Astrocyte of the cerebellum (primary cell): Measurements from ENCODE around the gene CRNN.

Source experiments
- DNase-seq: peaks from one replicate; pipeline ENCODE4 v3.0.0-alpha.2; 2011; ENCODE audit warnings: low read depth
- H3K4me3 ChIP-seq: 2 replicates; pipeline ENCODE4 v1.5.1; 2011; ENCODE audit warnings: mild to moderate bottlenecking, low read depth, low read length, moderate library complexity
- in situ Hi-C: cut with HindIII; loops from 2 replicates; pipeline ENCODE4 v1.10.0; 2017; ENCODE audit warnings: low sequenced_read_pairs
- TF ChIP-seq, protein P1 (sequence below): IDR thresholded peaks from 2 replicates; pipeline ENCODE4 v1.5.1; 2012; ENCODE audit warnings: low read length, low read depth, moderate library complexity, mild to moderate bottlenecking; ENCODE audit errors: missing control alignments

The CRNN gene

GRCh38 chr1:152388889-152389288, 25.2 kb downstream of the CRNN start:
- no peak for DNase-seq
- TF ChIP-seq, protein P1, sequence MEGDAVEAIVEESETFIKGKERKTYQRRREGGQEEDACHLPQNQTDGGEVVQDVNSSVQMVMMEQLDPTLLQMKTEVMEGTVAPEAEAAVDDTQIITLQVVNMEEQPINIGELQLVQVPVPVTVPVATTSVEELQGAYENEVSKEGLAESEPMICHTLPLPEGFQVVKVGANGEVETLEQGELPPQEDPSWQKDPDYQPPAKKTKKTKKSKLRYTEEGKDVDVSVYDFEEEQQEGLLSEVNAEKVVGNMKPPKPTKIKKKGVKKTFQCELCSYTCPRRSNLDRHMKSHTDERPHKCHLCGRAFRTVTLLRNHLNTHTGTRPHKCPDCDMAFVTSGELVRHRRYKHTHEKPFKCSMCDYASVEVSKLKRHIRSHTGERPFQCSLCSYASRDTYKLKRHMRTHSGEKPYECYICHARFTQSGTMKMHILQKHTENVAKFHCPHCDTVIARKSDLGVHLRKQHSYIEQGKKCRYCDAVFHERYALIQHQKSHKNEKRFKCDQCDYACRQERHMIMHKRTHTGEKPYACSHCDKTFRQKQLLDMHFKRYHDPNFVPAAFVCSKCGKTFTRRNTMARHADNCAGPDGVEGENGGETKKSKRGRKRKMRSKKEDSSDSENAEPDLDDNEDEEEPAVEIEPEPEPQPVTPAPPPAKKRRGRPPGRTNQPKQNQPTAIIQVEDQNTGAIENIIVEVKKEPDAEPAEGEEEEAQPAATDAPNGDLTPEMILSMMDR = no peak
- in situ Hi-C loops = no loop called here
- H3K4me3 ChIP-seq = no peak overlapping the region

DNA sequence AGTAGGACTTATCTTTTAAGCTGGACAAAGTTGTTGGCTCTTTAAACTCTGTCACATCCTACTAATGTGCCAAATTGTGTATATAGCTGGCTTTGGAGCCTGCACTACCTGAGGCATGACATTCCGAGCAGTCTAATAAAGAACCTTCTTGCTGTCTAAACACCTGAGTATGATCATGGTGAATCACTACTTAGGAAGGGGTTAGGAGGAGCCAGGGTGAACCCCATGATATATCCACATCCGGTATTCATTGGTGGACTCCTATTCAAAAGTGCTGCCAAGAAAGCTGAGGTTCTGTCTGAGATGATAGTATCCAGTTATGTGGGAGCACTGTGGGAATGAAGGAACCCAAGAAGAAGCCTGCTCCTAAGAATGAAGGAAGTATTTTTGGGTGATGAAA, 27.1 kb downstream of the CRNN start:
- no peak for DNase-seq
- H3K4me3 ChIP-seq = no peak overlapping the region
- TF ChIP-seq, protein P1 = no peak
- in situ Hi-C loops = no loop called here

DNA sequence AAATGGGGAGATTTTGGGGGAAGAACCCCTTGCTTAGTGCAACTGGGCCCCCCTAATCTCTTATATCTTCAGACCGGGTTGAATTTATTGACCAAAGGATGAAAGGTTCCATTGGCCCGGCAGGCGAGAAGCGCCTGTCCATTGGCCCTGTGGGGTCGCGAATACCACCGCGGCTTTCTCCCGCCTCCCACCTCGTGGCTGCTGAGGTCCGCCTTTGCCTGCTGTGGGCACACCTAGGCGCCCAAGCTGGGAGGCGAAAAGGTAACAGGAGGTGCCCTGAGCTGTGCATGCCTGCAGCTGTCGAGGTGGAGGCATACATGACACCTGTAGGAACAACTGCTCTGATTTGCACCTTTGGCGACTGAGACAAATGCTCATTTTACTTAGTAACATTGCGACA, 33.1 kb downstream of the CRNN start:
- TF ChIP-seq, protein P1 = no peak
- in situ Hi-C loops = no loop called here
- no peak for DNase-seq
- no peak overlapping the region for H3K4me3 ChIP-seq

GRCh38 chr1:152374451-152374850, 39.6 kb downstream of the CRNN start:
- in situ Hi-C loops = no loop called here
- no peak overlapping the region for H3K4me3 ChIP-seq
- DNase-seq = no peak
- TF ChIP-seq, protein P1 = no peak

- no peak overlapping the region for H3K4me3 ChIP-seq
- DNase-seq = no peak
- TF ChIP-seq, protein P1 = no peak
- in situ Hi-C loops = no loop called here
These were observed 41.4 kb downstream of the CRNN start for GRCh38 chr1:152372672-152373071.

GRCh38 chr1:152367436-152367835, 46.6 kb downstream of the CRNN start:
- TF ChIP-seq, protein P1 = no peak
- DNase-seq = no peak
- in situ Hi-C loops = no loop called here
- no peak overlapping the region for H3K4me3 ChIP-seq

DNA sequence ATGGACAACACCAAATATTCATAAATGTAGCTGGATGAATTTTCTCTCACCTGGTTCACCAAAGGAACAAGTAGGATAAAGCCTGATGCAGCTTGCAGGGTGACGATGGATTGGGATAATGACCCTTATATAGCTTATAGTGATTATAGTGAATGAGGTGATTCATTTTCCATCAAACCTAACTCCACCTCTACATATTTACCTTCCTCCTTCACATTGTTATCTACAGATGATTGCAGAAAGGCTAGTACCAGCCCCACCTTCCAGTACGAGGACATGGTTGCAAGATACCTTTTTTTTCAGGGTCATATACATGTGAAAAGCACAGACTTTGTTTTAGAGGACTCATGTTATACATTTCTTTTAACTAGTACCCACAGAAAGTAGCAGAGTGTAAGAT, 54.2 kb downstream of the CRNN start, which contains the start of gene FLG2:
TSS of gene FLG2 (minus strand) at position 101 of the 400 bp plus-strand sequence. CDS start 1,122 bp downstream, outside the sequence.
- DNase-seq = no peak
- TF ChIP-seq, protein P1 = no peak
- no peak within 1 kb of the TSS for H3K4me3 ChIP-seq
- in situ Hi-C loops = no loop called here
